HG02571 (cell line): Measurements from ENCODE around the gene ARFGAP1.
"Not testable (repeated sequence)": the region's sequence is repeated elsewhere in the genome, so short reads cannot be mapped to it uniquely, and the experiment has no call there.

Source experiments
- ATAC-seq: cut with Tn5 transposase; IDR thresholded peaks from one replicate; pipeline ENCODE4 v1.9.1; 2021; ENCODE audit warnings: mild to moderate bottlenecking, moderate library complexity; ENCODE audit not compliant: unreplicated experiment

ARFGAP1 gene

GRCh38 chr20:63290136-63290676 lies 17.6 kb downstream of the ARFGAP1 start:
- ATAC-seq = no peak

- ATAC-seq = no peak
These were observed 18.3 kb downstream of the ARFGAP1 start for GRCh38 chr20:63290677-63291472.

- ATAC-seq = no peak
These were observed 19.2 kb downstream of the ARFGAP1 start for GRCh38 chr20:63291811-63292210.

- no peak for ATAC-seq
These were observed 19.7 kb downstream of the ARFGAP1 start for GRCh38 chr20:63292292-63292701.

- ATAC-seq = no peak
These were observed 20.3 kb downstream of the ARFGAP1 start, which contains the start of gene COL20A1 for GRCh38 chr20:63292904-63293303. TSS of gene COL20A1 (plus strand) at chr20:63293186. CDS start at chr20:63295108, 1,922 bp downstream.

GRCh38 chr20:63293456-63293855 lies 20.8 kb downstream of the ARFGAP1 start:
- no peak for ATAC-seq

- ATAC-seq = no peak
These were observed 21.4 kb downstream of the ARFGAP1 start for GRCh38 chr20:63293871-63294535.

- no peak for ATAC-seq
These were observed 21.9 kb downstream of the ARFGAP1 start for GRCh38 chr20:63294536-63294900.

- no peak for ATAC-seq
These were observed 22.4 kb downstream of the ARFGAP1 start for GRCh38 chr20:63295018-63295417.

GRCh38 chr20:63295422-63295821 lies 22.8 kb downstream of the ARFGAP1 start:
- ATAC-seq = no peak

- ATAC-seq = no peak
These were observed 23.2 kb downstream of the ARFGAP1 start for GRCh38 chr20:63295846-63296245.

- no peak for ATAC-seq
These were observed 24.1 kb downstream of the ARFGAP1 start for GRCh38 chr20:63296531-63297299.

- no peak for ATAC-seq
These were observed 24.8 kb downstream of the ARFGAP1 start for GRCh38 chr20:63297371-63297781.

- no peak for ATAC-seq
These were observed 25.4 kb downstream of the ARFGAP1 start for GRCh38 chr20:63297796-63298572.

GRCh38 chr20:63298731-63299312 lies 26.2 kb downstream of the ARFGAP1 start:
- ATAC-seq = no peak

- ATAC-seq = no peak
These were observed 29.1 kb downstream of the ARFGAP1 start for GRCh38 chr20:63301671-63302070.

- no peak for ATAC-seq
These were observed 30.6 kb downstream of the ARFGAP1 start for GRCh38 chr20:63303095-63303666.

- ATAC-seq = no peak
These were observed 32.8 kb downstream of the ARFGAP1 start for GRCh38 chr20:63305393-63305792.

- not testable (repeated sequence) for ATAC-seq
These were observed 33.5 kb downstream of the ARFGAP1 start for GRCh38 chr20:63305933-63306672.
